CD4-positive, alpha-beta T cell treated with Interleukin-6 for 4 hours (primary cell): ENCODE measurements around the gene MDC1.
"Not testable (repeated sequence)": the region's sequence is repeated elsewhere in the genome, so short reads cannot be mapped to it uniquely, and the experiment has no call there.

ENCODE experiments used
- DNase-seq: peaks from one replicate; pipeline ENCODE4 v3.0.0-alpha.2; 2020; ENCODE audit warnings: mixed read lengths

The MDC1 gene

DNA sequence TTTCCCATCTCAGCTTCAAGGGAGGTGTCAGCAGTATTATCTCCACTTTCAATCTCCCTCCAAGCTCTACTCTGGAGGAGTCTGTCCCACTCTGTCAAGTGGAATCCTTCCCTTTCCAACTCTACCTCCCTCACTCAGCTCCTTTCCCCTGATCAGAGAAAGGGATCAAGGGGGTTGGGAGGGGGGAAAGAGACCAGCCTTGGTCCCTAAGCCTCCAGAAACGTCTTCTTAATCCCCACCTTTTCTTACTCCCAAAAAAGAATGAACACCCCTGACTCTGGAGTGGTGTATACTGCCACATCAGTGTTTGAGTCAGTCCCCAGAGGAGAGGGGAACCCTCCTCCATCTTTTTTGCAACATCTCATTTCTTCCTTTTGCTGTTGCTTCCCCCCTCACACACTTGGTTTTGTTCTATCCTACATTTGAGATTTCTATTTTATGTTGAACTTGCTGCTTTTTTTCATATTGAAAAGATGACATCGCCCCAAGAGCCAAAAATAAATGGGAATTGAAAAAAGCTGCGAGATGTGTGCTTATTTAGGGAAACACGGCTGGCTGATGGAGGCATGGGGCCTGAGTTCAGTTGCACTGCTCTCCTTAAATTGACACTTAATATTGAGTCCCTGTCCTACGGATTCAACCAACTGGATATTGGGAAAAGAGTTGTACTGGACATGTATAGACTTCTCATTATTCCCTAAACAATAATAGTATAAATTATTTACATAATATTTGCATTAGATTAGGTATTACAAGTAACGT, 8.0 kb upstream of the MDC1 start:
- DNase-seq: no peak

DNA sequence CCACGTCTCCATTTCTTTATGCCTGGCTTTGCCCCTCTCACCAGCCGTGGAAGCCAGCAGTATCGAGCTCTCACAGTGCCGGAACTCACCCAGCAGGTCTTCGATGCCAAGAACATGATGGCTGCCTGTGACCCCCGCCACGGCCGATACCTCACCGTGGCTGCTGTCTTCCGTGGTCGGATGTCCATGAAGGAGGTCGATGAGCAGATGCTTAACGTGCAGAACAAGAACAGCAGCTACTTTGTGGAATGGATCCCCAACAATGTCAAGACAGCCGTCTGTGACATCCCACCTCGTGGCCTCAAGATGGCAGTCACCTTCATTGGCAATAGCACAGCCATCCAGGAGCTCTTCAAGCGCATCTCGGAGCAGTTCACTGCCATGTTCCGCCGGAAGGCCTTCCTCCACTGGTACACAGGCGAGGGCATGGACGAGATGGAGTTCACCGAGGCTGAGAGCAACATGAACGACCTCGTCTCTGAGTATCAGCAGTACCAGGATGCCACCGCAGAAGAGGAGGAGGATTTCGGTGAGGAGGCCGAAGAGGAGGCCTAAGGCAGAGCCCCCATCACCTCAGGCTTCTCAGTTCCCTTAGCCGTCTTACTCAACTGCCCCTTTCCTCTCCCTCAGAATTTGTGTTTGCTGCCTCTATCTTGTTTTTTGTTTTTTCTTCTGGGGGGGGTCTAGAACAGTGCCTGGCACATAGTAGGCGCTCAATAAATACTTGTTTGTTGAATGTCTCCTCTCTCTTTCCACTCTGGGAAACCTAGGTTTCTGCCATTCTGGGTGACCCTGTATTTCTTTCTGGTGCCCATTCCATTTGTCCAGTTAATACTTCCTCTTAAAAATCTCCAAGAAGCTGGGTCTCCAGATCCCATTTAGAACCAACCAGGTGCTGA, 7.0 kb upstream of the MDC1 start:
- DNase-seq: not testable (repeated sequence)

DNA sequence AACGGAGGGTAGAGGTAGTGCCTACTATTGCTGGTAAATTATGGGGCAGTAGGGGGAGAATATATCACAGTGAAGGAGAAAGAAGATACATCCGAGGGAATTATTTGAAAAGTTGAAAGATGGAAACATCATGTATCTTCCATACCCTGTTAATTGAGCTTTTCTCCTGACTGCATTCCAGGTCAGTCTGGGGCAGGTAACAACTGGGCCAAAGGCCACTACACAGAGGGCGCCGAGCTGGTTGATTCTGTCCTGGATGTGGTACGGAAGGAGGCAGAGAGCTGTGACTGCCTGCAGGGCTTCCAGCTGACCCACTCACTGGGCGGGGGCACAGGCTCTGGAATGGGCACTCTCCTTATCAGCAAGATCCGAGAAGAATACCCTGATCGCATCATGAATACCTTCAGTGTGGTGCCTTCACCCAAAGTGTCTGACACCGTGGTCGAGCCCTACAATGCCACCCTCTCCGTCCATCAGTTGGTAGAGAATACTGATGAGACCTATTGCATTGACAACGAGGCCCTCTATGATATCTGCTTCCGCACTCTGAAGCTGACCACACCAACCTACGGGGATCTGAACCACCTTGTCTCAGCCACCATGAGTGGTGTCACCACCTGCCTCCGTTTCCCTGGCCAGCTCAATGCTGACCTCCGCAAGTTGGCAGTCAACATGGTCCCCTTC, 6.2 kb upstream of the MDC1 start:
- DNase-seq: not testable (repeated sequence)

- peak; percentile 86 for DNase-seq
Measured at GRCh38 chr6:30722280-30723112, 5.4 kb upstream of the MDC1 start.

DNA sequence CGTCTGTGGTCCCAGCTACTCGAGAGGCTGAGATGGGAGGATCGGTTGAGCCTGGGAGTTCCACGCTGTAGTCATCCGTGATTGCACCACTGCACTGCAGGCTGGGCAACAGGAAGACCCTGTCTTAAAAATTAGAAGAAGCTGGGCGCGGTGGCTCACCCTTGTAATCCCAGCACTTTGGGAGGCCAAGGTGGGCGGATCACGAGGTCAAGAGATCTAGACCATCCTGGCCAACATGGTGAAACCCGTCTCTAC, 4.9 kb upstream of the MDC1 start:
- not testable (repeated sequence) for DNase-seq

DNA sequence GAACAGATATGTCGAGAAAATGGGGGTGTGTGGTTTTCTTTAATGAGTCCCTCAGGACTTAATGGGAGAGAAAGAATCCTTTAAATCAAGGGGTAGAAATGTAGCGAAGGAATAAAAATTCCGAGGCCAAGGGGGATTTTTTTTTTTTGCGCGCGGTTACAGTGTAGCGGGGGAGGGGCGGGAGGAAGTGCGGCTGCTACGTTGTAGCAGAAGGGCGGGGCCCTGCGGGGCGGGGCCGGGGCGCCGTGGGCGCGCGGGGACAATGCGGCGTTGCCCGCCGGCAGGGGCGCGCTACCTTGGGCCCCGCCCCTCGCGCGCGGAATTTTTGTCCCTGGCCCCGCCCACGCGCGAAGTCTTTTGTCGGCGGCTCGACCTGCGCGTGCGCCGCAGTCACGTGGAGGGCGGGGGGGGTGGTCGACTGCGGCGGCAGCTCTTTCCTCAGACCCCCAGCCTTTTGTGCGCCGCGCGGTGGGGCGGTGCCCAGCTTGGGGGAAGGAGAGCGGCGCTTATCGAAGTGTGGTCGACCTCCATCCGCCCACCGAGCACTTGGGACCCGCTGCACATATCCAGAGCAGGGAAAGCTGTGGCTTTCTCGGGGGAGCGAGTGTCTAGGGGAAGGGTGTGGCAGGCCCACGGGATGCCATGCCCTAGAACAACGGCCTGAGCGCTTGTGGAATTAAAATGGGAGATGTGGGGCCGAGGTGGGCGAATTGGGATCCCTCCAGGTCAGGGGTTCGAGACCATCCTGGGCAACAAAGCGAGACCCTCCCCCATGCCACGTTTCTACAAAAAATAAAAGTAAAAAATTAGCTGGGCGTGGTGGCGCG, 4.3 kb upstream of the MDC1 start:
- peak; percentile 97 for DNase-seq

DNA sequence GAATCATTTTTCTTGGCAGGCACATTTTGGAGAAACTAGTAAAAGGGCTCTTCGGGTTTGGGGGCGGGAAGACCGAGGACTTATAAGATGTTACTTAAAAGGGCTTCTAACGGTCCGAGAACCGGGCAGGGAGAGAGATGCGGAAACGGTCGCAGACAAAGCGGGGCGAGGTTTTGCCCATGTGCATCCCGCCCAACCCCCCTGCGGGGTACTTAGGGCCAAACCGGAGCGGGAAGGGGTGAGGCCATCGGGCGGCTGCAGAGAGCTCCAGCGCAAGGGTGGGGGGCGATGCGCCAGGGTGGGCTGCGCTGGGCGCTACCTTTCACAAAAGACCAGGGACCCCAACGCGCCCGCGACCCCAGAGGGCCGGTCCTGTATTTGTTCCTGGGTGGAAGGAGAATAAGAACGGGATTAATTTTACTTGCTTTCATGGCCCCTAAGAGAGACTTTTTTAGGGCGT, 3.7 kb upstream of the MDC1 start:
- DNase-seq: peak; percentile 67

GRCh38 chr6:30719791-30720737, 3.0 kb upstream of the MDC1 start, which contains the start of gene TUBB:
TSS of gene TUBB (plus strand) at chr6:30720352. CDS start at chr6:30720507, 155 bp downstream.
- peak; percentile 97 for DNase-seq

GRCh38 chr6:30719356-30719755, 2.3 kb upstream of the MDC1 start:
- DNase-seq: no peak

GRCh38 chr6:30717845-30718720, 1.0 kb upstream of the MDC1 start:
- not testable (repeated sequence) for DNase-seq

GRCh38 chr6:30716879-30717128, 277 bp downstream of the MDC1 start:
- DNase-seq: no peak

- DNase-seq: no peak
Measured at GRCh38 chr6:30714263-30714662, 2.8 kb downstream of the MDC1 start.

DNA sequence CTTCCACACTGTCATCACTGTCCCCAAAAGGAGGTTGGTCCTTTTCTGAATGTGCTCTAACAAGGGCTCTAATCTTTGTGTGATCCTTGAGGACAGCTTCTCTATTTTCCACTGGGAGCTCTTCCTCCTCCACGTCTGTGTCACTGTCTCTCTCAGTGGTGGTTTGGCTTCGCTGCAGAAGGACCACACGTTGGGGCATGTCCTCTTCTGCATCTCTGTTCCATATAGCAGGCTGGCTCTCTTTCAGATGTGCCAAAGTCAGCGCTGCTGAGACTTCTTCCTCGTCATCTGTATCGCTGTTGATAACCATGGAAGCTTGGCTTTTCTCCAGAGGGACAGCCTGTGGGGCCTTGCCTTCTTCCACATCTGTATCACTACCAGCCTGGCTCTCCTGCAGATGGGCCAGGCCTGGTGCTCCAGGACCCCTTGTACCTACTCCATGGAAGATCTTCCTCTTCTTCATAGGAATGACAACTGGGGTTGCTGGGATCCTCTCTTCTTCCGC, 4.6 kb downstream of the MDC1 start:
- DNase-seq: no peak

DNA sequence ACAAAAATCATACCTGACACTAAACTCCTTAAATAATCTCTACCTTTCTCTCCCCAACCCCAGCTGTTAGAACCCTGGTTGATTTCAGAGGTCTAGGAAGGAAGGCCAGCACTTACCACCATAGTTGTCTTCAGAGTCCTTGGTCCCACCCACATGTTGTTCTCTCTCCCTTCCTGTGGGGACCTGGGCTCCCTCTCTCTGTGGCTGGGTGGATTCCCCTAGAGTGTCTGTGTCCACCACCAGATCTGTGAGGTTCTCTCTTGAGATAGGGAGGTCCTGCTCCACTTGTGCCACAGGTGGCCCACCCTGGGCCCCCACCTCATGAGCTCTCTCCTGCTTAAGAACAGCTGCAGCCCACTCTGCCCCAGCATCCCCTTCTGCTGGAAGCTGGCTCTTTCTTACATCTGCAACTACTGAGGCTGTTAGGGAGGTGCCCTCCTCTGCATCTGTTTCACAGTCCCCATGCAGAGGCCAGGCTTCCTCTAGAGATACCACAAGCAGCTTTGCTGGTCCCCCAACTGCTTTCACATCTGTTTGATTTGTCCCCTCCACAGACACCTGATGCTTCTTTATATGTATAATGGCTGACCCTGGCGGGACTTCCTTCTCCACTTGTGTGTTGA, 5.2 kb downstream of the MDC1 start:
- DNase-seq: no peak

DNA sequence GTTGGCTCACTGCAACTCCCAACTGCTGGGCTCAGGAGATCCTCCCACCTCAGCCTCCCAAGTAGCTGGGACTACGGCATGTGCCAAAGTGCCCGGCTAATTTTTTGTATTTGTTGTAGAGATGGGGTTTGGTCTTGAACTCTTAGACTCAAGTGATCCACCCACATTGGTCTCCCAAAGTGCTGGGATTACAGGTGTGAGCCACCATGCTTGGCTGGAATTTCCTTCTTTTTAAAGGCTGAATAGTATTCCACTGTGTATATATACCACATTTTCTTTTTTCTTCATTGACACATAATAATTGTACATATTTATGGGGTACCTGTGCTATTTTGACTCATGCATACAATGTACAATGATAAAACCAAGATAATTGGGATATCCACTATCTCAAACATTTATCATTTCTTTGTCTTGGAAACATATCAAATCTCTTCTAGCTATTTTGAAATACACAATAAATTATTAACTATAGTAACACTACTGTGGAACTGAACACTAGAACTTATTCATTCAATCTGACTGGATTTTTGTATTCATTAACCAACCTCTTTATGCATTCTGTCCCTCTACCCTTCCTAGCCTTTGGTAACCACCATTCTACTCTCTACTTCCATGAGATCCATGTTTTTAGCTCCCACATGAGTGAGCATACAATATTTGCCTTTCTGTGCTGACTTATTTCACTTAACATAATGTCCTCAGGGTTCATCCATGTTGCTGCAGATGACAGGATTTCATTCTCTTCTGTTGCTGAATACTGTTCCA, 7.8 kb downstream of the MDC1 start:
- DNase-seq: no peak

DNA sequence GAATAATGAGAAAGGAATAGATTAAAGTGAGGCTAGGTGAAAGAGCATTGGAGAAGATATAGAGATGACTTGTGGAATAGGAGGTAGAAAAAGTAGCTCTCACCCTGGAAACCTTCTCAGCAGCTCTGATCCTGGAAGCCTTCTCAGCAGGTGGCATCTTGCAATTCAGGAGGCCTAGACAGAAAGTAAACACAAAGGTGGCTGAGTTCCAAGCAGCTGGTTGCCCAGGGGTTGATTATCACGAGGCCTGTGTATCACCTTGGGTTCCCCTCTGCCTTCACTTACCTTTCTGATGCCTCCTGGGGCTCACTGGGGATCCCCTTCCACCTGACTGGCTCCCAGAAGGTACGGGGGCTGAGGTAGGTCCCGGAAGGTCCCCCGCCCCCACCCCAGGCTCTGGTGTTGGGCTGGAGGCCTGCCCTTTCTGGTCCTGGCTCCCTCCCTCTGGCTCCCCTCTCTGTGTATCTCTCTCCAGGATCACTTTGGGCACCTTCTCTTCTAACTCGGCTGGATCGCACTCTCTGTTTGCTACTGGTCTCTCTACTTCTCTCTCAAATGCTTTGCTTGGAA, 9.7 kb downstream of the MDC1 start:
- DNase-seq: no peak

DNA sequence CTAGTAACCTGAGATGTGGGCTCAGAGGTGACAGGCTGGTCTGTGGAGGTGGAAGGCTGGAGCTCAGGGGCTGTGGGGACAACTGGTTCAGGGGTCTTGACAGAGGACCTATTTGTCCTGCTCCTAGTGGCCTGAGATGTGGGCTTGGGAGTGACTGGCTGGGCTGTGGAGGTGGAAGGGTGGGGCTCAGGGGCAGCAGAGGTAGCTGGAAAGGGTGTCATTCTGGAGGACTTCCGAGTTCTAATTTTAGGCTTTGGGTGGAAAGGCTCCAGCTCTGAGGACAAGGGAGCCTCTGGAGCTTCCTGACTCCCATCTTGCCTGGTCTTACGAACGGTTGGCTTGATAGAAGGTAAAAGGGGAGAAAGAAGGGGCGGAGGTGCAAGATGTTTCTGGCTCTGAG, 11.5 kb downstream of the MDC1 start:
- DNase-seq: no peak

- no peak for DNase-seq
Measured at GRCh38 chr6:30703821-30704220, 13.3 kb downstream of the MDC1 start.
